ENCODE results near the gene BFSP2. TPM values are rescaled to one million over a fixed set of nuclear protein-coding genes. Genes with fewer than 3 reads are reported as not detected.

Gene BFSP2
- total and polyA plus RNA-seq, 2 of the 13 experiments (the other 11 are each of a cell fraction or from before 2014, with no cell fraction given): not detected

GRCh38 chr3:133377396-133377795 lies 22.5 kb upstream of the BFSP2 start:
- no peaks in the 10 kb centered on the region for H4K20me1 ChIP-seq (ENCODE audit: insufficient read depth, low read length)
- H3K9ac ChIP-seq (ENCODE audit: insufficient read depth, low read depth, low read length): no peak overlapping the region
- in situ Hi-C loops (cut with HindIII; ENCODE audit: extremely low pct_ligation_motif_present, low pct_unique_long_range_greater_than_20kb) (loop anchor here (25.0 kb wide), 1 partner anchor 840 kb away; no protein-coding TSS in a partner anchor), intact Hi-C loops (cut with micrococcal nuclease; ENCODE audit: unreplicated experiment) (loop anchor here (1.0 kb wide), 2 partner anchors 336 to 651 kb away; no protein-coding TSS in a partner anchor)
- no TSS peak for BruUV-seq (replicated peaks)
- no peak overlapping the region for H3K4me2 ChIP-seq (ENCODE audit: low read depth, low read length)
- POLR2A ChIA-PET: no interaction called here
- no peaks in the 10 kb centered on the region for H3K9me3 ChIP-seq (ENCODE audit: low read length)
- H3K79me2 ChIP-seq (ENCODE audit: insufficient read depth, low read length): no peaks in the 10 kb centered on the region
- no peaks in the 10 kb centered on the region; a peak in 2 of 5 replicates for H3K27me3 ChIP-seq (ENCODE audit: control insufficient read depth in 1 of 2, insufficient read depth in 2 of 2, low read length in 2 of 2)
- H2AFZ ChIP-seq (ENCODE audit: low read length): no peak overlapping the region
- H3K4me1 ChIP-seq (ENCODE audit: insufficient read depth, low read length): peaks cover 13% of the 10 kb centered on the region
- CTCF ChIA-PET (ENCODE audit: low intra/inter-chr PET ratio, low total read pairs): interaction anchor here (1.1 to 1.7 kb wide), 2 partner anchors 336 to 651 kb away, joined by 3 to 5 read pairs; no protein-coding TSS in a partner anchor
- WGBS (ENCODE audit: low lambda C conversion rate): 30% methylated on average over 2 of the region's 3 CpGs
- ATAC-seq (peak; percentile 73), DNase-seq (ENCODE audit: low spot score) (peak; percentile 28), FAIRE-seq (peak; percentile 69)
- no peak overlapping the region for H3K27ac ChIP-seq (ENCODE audit: extremely low read length, insufficient read depth, low read length)
- no peaks in the 10 kb centered on the region for H3K36me3 ChIP-seq (replicated peaks in 1 of 2; ENCODE audit: control insufficient read depth in 1 of 2, insufficient read depth in 2 of 2, low read length in 2 of 2)
- no peak overlapping the region for H3K4me3 ChIP-seq (replicated peaks in 1 of 3; ENCODE audit: insufficient read depth in 1 of 3, low read depth in 2 of 3, low read length in 3 of 3)
- no peak for TF ChIP-seq ZFP36 (IDR thresholded peaks at IDR 0.05; ENCODE audit: borderline replicate concordance, low read depth, low read length, partially characterized antibody)
- TF ChIP-seq, protein P1, sequence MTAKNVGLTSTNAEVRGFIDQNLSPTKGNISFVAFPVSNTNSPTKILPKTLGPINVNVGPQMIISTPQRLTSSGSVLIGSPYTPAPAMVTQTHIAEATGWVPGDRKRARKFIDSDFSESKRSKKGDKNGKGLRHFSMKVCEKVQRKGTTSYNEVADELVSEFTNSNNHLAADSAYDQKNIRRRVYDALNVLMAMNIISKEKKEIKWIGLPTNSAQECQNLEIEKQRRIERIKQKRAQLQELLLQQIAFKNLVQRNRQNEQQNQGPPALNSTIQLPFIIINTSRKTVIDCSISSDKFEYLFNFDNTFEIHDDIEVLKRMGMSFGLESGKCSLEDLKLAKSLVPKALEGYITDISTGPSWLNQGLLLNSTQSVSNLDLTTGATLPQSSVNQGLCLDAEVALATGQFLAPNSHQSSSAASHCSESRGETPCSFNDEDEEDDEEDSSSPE (CRISPR knock-in tag; IDR thresholded peaks at IDR 0.05): no peak
- peak; percentile 81 for TF ChIP-seq CEBPG (CRISPR knock-in tag; IDR thresholded peaks at IDR 0.05)
- no peak for TF ChIP-seq ERF (CRISPR knock-in tag; IDR thresholded peaks at IDR 0.05)
- TF ChIP-seq, protein P2, sequence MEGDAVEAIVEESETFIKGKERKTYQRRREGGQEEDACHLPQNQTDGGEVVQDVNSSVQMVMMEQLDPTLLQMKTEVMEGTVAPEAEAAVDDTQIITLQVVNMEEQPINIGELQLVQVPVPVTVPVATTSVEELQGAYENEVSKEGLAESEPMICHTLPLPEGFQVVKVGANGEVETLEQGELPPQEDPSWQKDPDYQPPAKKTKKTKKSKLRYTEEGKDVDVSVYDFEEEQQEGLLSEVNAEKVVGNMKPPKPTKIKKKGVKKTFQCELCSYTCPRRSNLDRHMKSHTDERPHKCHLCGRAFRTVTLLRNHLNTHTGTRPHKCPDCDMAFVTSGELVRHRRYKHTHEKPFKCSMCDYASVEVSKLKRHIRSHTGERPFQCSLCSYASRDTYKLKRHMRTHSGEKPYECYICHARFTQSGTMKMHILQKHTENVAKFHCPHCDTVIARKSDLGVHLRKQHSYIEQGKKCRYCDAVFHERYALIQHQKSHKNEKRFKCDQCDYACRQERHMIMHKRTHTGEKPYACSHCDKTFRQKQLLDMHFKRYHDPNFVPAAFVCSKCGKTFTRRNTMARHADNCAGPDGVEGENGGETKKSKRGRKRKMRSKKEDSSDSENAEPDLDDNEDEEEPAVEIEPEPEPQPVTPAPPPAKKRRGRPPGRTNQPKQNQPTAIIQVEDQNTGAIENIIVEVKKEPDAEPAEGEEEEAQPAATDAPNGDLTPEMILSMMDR (CRISPR knock-in tag; IDR thresholded peaks at IDR 0.05): peak; percentile 59
- no peak for TF ChIP-seq GATAD1 (CRISPR knock-in tag; IDR thresholded peaks at IDR 0.05)
- TF ChIP-seq STAG1 (CRISPR knock-in tag; IDR thresholded peaks at IDR 0.05): peak; percentile 62
- TF ChIP-seq SMC3 (IDR thresholded peaks at IDR 0.05; ENCODE audit: low read length): peak; percentile 26; the same call in 1 of the 2 replicates
- no peak for TF ChIP-seq HES4 (CRISPR knock-in tag; IDR thresholded peaks at IDR 0.05; ENCODE audit: borderline replicate concordance)
- TF ChIP-seq ISL2 (CRISPR knock-in tag; IDR thresholded peaks at IDR 0.05): no peak
- TF ChIP-seq STAT5B (CRISPR knock-in tag; IDR thresholded peaks at IDR 0.05): no peak
- no peak for TF ChIP-seq ZKSCAN8 (CRISPR knock-in tag; IDR thresholded peaks at IDR 0.05; ENCODE audit: borderline replicate concordance)
- no peak for TF ChIP-seq FOXC1 (CRISPR knock-in tag; IDR thresholded peaks at IDR 0.05; ENCODE audit: borderline replicate concordance)
- peak; percentile 74; the same call in 1 of the 2 replicates for TF ChIP-seq CEBPB (IDR thresholded peaks at IDR 0.05; ENCODE audit: borderline replicate concordance, low read depth, low read length)
- TF ChIP-seq, protein P3, sequence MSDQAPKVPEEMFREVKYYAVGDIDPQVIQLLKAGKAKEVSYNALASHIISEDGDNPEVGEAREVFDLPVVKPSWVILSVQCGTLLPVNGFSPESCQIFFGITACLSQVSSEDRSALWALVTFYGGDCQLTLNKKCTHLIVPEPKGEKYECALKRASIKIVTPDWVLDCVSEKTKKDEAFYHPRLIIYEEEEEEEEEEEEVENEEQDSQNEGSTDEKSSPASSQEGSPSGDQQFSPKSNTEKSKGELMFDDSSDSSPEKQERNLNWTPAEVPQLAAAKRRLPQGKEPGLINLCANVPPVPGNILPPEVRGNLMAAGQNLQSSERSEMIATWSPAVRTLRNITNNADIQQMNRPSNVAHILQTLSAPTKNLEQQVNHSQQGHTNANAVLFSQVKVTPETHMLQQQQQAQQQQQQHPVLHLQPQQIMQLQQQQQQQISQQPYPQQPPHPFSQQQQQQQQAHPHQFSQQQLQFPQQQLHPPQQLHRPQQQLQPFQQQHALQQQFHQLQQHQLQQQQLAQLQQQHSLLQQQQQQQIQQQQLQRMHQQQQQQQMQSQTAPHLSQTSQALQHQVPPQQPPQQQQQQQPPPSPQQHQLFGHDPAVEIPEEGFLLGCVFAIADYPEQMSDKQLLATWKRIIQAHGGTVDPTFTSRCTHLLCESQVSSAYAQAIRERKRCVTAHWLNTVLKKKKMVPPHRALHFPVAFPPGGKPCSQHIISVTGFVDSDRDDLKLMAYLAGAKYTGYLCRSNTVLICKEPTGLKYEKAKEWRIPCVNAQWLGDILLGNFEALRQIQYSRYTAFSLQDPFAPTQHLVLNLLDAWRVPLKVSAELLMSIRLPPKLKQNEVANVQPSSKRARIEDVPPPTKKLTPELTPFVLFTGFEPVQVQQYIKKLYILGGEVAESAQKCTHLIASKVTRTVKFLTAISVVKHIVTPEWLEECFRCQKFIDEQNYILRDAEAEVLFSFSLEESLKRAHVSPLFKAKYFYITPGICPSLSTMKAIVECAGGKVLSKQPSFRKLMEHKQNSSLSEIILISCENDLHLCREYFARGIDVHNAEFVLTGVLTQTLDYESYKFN (CRISPR knock-in tag; conservative IDR thresholded peaks at IDR 0.05): no peak
- TF ChIP-seq RAD21 (CRISPR knock-in tag; IDR thresholded peaks at IDR 0.05): 0 out of 2 replicates have a peak, but pooled peaks have one; percentile 23
- no peak for TF ChIP-seq EHMT2 (IDR thresholded peaks at IDR 0.05; ENCODE audit: borderline replicate concordance, low read depth, low read length)
- TF ChIP-seq MATR3 (CRISPR knock-in tag; IDR thresholded peaks at IDR 0.05): no peak
